ENCODE results near the gene ZC3H11A.
"Not testable (repeated sequence)": the region's sequence is repeated elsewhere in the genome, so short reads cannot be mapped to it uniquely, and the experiment has no call there.

The ZC3H11A gene

DNA sequence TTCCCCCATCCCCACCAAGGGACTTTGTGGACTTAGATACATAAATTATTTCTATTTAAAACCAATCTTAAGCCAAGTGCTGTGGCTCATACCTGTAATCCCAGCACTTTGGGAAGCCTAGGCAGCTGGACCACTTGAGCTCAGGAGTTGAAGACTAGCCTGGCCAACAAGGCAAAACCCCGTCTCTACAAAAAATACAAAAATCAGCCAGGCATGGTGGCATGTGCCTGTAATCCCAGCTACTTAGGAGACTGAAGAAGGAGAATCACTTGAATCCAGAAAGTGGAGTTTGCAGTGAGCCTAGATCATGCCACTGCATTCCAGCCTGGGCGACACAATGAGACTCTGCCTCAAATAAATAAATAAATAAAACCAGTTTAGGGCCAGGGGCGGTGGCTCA, 34.9 kb upstream of the ZC3H11A start:
- DNase-seq (ENCODE audit: low read depth), result no peak
- no peak overlapping the region for H3K4me3 ChIP-seq (ENCODE audit: low read depth, low read length)
- TF ChIP-seq CTCF (conservative IDR thresholded peaks at IDR 0.05; ENCODE audit: low read depth, low read length), result no peak

- DNase-seq (ENCODE audit: low read depth); H3K4me3 ChIP-seq (ENCODE audit: low read depth, low read length): not testable (repeated sequence)
Measured at GRCh38 chr1:203761958-203762357, 33.5 kb upstream of the ZC3H11A start.

DNA sequence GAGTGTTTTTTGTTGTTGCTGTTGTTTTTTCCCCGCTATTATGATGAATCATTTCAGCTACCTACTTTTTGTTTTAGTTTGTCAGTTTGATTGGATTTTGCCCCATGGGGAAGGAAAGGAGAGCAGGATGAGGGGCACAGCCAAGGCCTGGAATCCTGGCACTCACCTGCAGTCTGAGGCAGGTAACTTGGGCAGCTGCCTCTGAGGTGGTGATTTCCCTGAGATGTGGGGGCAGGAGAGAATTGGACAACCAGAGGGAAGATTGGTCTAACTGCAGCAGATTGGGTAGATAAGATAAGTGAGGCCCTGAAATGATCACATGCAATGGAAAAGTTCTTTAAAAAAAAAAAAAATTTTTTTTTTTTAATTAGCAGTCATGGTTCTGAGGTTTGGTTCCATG, 31.9 kb upstream of the ZC3H11A start:
- TF ChIP-seq CTCF (conservative IDR thresholded peaks at IDR 0.05; ENCODE audit: low read depth, low read length), result no peak
- DNase-seq (ENCODE audit: low read depth), result no peak

GRCh38 chr1:203764105-203765028, 31.1 kb upstream of the ZC3H11A start:
- DNase-seq (ENCODE audit: low read depth), result no peak
- TF ChIP-seq CTCF (conservative IDR thresholded peaks at IDR 0.05; ENCODE audit: low read depth, low read length), result no peak
- H3K4me3 ChIP-seq (ENCODE audit: low read depth, low read length), result no peak overlapping the region

More for the DNA sequence above, 31.9 kb upstream of the ZC3H11A start:
- no peak overlapping the region for H3K4me3 ChIP-seq (ENCODE audit: low read depth, low read length)

- no peak for TF ChIP-seq CTCF (conservative IDR thresholded peaks at IDR 0.05; ENCODE audit: low read depth, low read length)
- no peak within 1 kb of the TSS for H3K4me3 ChIP-seq (ENCODE audit: low read depth, low read length)
- DNase-seq (ENCODE audit: low read depth), result no peak
Measured at GRCh38 chr1:203765029-203765837, 30.2 kb upstream of the ZC3H11A start, which contains the start of gene LAX1. Gene LAX1 (plus strand): TSS chr1:203765183. CDS start chr1:203765566, 383 bp downstream.

DNA sequence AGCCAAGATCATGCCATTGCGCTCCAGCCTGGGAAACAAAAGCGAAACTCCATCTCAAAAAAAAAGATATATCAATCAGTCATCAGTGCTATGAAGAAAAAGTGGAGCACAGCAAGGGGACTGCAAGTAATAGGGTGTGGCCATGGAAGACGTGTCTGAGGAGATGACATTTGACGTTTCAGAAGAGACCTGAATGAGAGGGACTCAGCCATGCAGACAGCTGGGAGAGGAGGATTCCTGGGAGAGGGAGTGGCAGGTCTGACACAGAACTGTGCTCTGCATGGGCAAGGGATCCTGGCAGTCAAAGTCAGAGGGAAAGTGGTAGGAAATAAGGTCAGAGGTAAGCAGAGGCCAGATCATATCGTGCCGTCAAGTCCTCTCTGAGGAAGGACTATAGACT, 27.2 kb upstream of the ZC3H11A start:
- DNase-seq (ENCODE audit: low read depth), result no peak
- no peak for TF ChIP-seq CTCF (conservative IDR thresholded peaks at IDR 0.05; ENCODE audit: low read depth, low read length)
- H3K4me3 ChIP-seq (ENCODE audit: low read depth, low read length), result no peak overlapping the region
